HG03442 (cell line): ENCODE results near the gene ITPKB.

Experiments
- ATAC-seq: cut with Tn5 transposase; IDR thresholded peaks from one replicate; pipeline ENCODE4 v1.9.1; 2021; ENCODE audit warnings: mild to moderate bottlenecking, moderate library complexity; ENCODE audit not compliant: unreplicated experiment

ITPKB gene

DNA sequence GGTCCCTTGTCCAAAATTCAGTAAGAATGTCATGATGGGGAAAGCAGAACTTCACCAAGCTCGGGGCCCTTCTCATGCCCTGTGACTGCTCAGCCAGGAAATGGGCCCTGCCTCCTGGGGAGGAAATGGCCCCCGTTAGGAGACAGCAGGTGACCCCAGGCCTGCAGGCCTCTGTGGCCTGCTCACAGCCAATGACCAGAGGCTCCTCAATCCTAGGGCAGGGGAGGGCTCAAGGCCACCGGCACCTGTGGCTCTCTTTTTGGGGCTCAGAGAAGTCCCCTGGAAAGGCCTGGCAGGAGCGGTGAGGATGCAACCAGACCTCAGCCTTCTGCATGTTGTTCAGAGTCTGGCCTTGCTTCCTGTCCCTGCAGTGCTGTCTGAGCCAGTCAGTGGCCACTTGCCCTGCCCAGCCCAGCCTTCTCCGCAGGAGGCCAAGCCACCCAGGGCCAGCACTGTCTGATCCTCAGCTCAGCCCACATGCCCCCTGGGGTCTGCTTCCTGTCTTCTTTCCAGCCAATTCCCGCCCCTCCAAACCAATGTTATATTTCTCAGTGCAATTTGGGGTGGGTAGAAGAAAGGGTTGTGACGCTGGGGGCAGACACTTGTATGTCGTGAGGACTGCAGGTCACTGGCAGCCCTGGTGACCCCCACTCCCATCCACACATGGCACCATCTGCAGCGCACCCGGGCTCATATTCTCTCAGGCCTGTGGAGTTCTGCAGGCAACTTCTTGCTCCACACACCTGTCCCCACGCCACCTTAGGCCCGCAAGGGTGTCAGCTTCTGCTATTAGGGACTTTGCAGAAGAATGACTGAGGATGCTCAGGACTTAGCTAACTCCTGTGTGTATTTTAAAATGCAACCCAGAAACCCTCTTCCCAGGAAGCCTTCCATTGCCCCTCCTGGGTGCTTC is 83.6 kb downstream of the ITPKB start:
- ATAC-seq, result no peak

- ATAC-seq, result no peak
Measured at GRCh38 chr1:226654668-226655055, 84.4 kb downstream of the ITPKB start.

DNA sequence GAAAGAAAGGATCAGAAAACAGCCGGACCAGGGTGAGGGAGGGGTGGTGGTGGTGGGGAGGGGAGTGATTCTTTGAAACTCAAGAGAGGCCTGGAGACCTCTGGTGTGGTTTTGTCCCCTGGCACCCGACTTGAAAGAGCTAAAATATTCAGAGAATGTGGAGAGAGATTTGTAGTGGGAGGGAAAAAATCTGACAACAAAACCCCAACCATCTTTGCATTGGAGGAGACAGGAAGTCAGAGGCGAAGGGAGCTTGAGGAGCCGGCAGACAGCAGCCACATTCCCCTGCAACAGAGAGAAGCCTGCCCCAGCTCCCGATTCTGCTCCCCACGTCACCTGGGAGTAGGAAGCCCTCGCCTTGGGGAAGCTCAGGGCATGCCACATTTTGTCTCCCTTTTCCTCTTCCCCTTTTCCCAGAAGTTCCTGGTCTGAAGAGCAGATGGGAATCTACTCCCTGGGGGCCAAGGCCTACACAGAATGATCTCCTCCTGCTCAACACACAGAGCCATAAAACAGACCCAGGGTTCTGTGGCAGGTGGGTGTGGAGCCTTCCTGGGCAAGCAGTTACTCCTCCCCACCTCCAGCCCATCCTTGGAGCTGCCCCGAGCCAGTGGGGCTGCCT is 84.9 kb downstream of the ITPKB start:
- ATAC-seq, result no peak

DNA sequence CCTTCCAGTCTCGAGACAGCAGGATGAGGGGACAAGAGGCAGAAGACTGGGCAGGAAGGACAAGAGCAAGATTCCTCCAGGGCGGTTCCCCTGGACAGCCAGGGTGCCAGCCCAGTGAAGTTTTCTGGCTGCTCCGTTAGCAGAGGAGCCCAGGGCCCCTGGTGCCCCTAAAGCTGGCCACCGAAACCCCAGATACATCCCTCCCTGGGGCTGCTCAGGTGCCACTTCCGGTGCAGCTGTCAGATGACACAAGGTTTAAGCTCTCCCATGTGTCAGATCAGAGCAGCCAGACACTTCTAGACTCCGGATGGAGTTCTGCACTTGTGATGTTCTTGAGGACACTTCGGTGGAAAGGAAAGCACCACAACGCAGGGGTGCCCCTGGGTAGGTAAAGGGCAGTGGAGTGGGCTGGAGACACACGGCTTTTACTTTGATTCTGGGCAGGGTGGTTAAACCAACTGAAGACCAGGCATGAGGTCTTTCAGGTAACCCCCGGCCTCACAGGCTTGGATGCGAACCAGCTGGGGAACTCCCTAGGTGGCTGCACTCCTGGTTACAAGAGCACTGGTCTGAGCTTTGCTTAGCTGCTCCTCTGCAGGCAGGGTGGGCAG is 85.7 kb downstream of the ITPKB start:
- ATAC-seq, result peak; percentile 64

- no peak for ATAC-seq
Measured at GRCh38 chr1:226652613-226653012, 86.5 kb downstream of the ITPKB start.

DNA sequence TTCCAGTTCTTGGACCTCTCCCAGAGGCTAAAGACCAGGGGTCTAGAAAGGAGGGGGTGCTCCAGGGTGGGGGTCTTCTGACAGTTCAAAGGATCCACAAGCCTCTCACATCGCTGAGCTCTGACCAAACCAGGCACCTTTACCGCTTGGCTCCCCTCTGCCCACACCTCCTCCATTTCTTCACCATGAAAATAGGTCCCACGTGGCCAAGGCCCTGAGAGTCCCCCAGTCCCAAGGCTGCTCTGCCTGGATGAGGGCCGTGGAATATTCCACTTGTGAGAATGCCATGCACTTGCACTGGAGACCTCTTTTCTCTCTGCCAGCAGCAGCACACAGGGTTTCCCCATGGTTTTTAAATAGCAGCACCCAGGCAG is 87.4 kb downstream of the ITPKB start:
- no peak for ATAC-seq

DNA sequence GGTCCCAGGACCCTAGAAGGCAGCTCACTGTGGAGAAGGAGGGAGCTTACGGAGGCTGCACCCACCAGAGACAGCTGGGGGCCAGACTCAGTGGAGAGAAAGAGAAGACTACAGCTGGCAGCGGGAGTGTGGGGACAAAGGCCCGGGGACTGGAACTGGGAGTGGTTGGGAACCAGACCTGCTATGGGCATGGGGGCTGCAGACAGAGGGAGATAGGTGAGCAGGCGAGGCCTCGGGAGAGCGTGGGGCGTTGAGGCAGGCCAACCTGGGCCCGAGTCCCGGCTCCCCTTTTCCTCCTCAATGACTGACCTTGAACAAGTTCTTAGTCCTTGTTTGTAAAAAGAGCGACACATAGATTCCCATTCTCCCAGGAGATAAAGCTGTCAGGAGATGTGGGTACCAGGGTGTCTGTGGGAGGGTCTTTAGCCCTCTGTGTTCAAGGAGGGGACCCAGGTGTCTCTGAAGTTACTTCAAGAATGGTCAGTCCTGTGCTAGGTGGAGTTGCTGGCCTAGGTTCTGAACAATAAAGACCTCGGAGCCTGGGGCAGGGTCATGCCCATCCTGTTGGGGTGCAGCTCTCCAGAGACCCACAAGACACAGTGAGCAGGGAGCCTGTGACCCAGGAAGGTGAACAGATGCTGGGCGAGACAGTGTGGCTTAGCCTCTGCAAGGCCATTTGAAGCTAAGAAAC is 87.9 kb downstream of the ITPKB start:
- ATAC-seq, result no peak

GRCh38 chr1:226650236-226650841 is 88.7 kb downstream of the ITPKB start:
- ATAC-seq, result no peak

- ATAC-seq, result no peak
Measured at GRCh38 chr1:226649780-226650179, 89.3 kb downstream of the ITPKB start.

- ATAC-seq, result no peak
Measured at GRCh38 chr1:226649244-226649643, 89.8 kb downstream of the ITPKB start.

DNA sequence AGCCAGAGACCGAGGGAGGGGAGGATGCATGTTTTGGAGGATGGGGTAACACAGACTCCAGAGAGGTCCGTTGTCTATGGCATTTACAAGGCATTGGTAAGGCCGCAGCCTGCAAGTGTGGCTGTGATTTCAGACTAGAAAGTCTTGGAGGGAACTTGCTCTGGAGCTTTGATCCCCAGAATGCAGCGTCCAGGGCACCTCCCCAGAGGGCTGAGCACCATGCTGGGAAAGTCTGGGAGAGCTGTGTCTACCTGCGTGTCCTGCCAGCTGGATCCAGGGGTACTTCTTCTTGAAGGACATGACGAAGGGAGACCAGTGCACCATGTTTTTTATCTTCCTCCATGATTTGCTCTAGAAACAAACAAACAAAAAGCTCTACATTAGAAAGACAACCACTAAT is 90.7 kb downstream of the ITPKB start:
- ATAC-seq, result no peak

DNA sequence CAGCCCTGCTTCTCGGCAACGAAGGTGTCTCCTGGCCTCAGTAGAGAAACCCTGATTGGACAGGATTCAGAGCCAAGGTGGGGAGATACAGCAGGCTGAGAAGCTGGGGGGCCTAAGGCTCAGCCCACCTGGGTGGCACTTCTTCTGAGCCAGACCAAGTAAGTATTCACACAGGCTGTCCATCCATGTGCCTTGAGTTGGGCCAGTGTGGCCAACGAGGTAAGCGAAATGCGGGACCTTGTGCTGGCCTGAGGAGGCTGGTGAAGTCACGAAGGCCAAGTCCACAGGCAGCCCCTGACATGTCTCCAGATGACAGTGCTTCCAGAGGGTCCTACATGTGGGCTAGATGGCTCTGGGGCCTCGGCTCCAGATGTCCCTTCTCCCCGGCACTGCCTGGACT is 91.4 kb downstream of the ITPKB start:
- no peak for ATAC-seq

- no peak for ATAC-seq
Measured at GRCh38 chr1:226646870-226647449, 92.1 kb downstream of the ITPKB start.

- ATAC-seq, result no peak
Measured at GRCh38 chr1:226646026-226646869, 92.8 kb downstream of the ITPKB start.

GRCh38 chr1:226645279-226645976 is 93.7 kb downstream of the ITPKB start:
- no peak for ATAC-seq

- no peak for ATAC-seq
Measured at GRCh38 chr1:226644541-226645176, 94.4 kb downstream of the ITPKB start.

DNA sequence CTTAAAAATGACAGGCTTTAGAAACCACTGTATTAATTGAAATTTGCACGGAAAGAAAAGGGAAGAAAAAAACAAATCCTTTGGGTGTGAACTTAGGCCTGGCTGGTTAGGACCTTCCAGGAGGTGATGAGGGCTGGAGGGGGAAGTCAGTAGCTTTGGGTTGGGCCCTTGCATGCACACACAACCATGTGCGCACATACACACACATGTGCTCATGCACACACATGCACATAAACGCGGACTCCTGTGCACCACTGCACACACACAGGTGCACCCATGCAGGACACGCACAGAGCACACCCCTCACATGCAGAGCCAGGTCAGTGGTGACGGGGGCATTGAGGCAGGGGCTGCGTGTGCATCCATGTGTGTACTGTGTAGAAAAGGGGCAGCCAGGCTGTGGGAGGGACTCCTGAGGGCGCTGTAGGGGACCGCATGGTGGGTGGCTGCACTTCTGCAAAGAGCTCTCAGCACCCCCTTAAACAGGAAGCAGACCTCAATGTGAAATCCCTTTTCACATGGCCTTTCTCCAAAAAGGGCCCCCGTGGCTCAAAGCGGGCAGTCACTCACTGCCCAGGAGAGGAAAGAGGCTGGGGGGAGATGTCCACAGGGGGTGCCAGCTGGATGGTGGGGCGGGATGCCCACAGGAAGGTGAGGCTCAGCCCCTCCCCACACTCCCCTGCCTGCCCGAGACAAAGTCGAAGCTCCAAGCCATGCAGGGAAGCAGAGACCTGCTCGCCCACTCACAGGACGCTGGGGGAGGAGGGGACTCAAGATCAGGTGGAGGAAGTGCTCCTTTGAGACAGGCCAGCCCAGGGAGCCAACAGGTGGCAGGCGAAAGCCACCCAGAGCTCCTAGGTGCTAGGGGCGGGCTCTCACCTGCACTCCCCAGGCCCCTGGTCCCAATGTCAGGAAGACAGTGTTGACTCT is 95.2 kb downstream of the ITPKB start:
- peak; percentile 35 for ATAC-seq

DNA sequence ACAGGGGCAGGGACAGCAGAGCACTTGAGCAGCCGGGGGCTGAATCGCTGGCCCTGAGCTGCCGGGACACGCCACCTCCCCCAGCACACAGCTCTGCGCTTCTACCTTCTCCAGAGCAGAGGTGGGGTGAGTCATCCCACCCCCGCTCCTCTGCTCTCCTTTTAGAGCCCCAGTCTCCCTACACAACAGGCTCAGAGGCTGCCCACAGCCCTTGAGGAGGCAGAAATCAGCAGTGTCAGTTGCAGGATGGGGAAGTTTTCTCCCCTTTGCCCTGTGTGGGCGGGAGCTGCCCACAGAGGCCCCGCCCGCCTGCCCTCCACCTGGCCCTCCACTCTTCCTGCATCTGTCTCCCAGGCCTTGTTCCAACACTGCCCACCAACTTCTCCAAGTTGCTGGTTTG is 95.9 kb downstream of the ITPKB start:
- peak; percentile 81 for ATAC-seq
